ENCODE measurements around the gene EDEM2. TPM values are rescaled to one million over a fixed set of nuclear protein-coding genes. Genes with fewer than 3 reads are reported as not detected.
A peak's percentile ranks its signal among the peaks of the same experiment; 100 is the strongest.
"Not testable (repeated sequence)": the region's sequence is repeated elsewhere in the genome, so short reads cannot be mapped to it uniquely, and the experiment has no call there.

The EDEM2 gene
- polyA plus RNA-seq, 1 donor: 10.3 TPM

DNA sequence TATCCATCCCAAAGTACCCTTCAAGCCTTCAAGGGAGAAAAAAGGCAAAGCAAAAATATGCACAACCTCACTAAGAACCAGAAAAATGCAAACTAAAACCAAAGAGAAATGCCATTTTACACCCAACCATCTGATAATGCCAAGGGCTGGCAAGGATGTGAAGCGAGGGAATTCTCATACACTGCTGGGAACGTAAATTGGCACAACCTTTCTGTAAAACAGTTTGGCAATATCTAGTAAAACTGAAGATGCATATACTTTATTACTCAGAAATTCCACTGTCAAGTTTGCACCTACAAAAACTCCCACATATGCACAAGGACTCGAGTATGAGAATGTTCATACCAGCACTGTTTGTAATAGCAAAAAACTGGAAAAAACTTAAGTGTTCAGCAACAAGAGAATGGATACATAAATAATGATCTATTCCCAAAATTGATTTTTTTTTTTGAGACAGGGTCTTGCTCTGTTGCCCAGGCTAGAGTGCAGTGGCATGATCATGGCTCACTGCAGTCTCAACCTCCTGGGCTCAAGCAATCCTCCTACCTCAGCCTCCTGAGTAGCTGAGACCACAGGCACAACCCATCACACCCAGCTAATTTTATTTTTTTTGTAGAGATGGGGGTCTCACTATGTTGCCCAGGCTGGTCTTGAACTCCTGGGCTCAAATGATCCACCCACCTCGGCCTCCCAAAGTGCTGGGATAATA, 21.7 kb upstream of the EDEM2 start:
- DNase-seq: not testable (repeated sequence)

DNA sequence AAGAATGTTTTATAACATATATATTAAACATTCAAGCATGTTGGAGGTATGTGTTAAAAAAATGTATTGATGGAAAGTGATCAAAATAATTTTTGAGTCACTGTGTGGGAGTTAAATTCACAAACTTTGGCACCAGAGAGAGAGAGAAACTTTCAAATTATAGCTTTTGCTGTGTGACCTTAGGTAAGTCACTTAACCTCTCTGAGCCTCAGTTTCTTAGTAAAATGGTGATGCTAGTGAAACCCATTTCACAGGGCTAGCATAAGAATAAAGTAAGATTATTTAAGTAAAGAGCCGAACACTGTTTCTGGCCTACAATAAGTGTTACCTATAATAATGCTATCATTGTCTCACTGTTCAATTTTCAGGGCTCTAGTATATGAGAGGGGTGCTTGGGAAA, 20.7 kb upstream of the EDEM2 start:
- DNase-seq: no peak

DNA sequence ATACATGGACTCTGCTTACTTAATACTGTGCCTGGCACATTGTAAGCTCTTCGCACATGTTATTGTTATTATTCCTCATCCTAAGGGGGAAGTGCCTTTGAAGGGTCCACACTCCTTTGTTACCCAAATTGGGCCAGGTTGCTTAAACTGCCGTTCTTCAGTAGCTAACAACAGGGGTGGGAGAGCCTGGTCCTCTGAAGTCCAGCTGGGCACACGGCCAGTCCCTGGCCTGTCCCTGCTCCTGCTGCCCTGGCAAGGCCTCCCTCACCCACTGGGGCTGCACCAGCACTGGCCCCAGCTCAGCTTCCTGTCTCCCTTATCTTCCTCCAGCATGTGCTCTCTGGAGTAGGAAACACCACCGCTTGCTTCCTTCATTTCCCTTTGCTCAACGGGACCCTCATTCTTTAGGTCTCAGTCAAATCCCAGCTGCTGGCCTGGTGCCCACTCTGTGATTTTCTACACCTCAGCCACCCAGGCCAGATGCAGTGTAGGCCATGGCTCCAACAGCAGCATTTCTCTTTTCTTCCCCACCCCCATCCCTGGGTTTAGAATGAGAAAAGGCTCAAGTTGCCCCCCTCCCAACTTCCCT, 19.2 kb upstream of the EDEM2 start:
- no peak for DNase-seq

DNA sequence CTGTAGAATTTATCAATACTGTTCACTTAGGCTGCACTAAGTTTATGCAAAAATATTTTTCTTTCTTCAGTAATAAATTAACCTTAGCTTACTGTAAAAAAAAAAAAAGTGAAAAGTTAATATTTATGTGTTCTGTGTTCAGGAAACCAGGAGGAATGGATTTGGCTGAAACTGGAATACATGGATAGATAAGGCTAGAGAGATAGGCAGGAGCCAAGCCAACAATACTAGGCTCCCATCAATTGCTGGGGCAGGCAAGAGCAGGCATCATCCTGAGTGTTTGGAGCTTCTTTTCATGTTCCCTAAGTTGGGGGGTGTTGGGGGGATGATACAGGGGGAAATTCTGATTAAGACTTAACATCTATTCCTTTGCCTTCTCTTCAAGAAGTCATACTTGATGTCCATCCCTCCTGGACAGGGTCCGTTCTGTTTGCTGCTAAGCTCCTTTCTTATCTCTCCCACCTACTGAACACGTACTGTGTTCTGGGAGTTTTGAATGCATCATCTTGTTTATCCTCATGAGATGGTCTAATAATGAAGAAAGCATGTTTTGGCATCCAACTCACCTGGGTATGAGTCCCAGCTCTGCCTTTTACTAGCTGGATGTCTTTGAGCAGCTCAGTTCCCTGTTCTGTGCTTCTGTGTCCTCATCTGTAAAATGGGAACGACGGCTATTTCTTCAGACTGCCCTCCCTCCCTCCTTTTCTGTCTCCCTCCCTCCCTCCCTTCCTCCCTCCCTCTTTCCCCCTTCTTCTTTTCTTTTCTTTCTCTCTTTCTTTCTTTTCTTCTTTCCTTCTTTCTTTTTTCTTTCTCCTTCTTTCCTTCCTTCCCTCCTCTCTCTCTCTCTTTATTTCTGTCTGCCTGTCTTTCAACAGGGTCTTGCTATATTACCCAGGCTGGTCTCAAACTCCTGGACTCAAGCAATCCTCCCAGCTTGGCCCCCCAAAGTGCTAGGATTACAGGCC, 18.4 kb upstream of the EDEM2 start:
- DNase-seq: no peak

DNA sequence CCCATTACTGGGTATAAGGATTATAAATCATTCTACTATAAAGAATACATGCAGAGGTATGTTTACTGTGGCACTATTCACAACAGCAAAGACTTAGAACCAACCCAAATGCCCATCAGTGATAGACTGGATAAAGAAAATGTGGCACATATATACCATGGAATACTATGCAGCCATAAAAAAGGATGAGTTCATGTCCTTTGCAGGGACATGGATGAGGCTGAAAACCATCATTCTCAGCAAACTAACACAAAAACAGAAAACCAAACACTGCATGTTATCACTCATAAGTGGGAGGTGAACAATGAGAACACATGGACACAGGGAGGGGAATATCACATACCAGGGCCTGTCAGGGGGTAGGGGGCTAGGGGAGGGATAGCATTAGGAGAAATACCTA, 17.4 kb upstream of the EDEM2 start:
- DNase-seq: not testable (repeated sequence)

DNA sequence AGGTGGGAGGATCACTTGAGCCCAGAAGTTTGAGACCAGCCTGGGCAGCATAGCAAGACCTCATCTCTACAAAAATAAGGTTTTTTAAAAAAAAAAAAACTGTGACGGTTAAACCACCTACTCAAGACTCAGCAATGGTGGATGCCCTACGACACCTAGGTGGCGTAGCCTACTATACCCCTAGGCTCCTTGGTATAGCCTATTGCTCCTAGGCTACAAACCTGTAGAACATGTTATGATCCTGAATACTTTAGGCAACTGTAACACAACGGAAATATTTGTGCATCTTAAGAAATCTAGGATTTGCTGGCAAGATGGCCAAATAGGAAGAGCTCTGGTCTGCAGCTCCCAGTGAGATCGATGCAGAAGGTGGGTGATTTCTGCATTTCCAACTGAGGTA, 13.2 kb upstream of the EDEM2 start:
- DNase-seq: not testable (repeated sequence)

DNA sequence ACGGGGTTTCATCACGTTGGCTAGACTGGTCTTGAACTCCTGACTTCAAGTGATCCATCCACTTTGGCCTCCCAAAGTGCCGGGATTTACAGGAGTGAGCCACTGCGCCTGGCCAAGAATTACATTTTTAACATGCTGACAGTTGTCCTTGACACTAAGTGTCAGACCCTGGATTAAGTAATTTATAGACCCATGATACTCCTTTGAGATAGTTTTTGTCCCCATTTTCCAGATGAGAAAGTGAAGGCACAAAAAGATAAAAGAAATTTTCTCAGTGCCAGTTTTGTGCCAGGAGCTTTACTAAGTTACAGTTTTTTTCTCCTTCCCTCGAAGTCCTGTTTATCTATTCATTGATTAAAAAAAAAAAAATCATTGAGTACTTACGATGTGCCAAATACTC, 9.8 kb upstream of the EDEM2 start:
- no peak for DNase-seq

DNA sequence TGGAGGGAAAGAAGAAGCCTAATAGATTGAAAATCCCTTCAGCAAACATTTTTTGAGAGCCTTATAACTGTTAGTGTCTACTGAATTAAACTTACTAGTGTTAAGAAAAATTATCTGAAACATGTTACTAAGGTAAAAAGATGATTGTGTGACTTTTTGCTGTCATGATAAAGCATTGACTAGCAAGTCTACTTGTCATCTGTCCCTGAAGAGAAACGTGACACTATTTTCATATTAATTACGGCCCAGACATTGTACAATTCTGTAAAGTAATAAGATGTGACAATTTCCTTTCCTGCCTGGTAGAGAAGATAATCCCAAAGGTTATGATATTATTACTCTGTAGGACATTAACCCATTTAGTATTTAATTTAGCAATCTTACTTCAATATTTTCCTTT, 8.8 kb upstream of the EDEM2 start:
- DNase-seq: no peak

DNA sequence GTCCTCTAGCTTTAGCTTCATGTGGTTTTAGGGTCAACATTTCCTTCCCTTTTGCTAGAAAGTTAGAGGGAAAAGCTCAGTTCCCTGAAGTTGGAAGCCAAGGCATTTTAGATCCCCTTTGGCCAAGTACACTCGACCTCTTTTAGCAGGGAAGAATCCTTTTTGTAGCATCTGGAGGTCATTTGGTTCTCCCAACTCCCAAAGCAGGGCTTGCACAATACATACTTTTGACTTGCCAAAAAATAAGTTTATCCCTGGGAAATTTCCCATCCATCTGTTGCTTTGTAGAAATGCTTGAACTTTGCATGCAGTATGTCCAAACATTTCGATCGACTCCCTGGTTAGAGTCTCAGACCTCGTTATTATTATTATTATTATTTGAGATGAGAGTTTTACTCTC, 4.6 kb upstream of the EDEM2 start:
- peak; percentile 87 for DNase-seq

DNA sequence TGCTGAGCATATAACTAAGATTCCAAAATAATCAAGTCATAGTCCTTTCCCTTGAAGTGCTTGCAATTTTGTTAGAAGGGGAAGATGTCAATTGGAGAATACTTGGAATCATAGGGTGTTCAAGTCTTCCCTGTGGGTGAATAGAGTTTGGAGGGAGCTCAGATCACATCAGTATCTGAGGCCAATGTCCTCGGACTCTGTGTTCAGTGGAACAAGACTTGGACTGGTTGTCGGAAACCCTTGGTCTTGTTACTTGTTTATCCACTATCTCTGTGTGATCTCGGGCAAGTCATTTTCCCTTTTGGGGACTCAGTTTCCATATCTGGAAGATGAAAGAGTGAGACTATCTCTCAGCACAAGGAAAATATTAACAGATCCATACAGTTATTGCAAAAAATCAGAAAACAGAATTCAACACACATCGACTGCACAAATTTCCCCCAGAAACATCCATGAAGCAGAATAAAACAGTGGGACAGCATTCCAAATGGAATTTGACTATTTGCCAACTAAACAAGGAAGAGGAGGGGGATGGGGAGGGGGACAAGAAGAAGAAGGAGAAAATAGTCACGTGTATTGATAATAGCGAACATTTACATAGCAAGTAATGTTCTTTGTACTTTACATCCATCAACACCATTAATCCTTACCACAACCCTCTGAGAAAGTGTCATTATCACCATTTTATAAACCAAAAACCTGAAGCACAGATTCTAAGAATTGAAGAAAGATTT, 3.9 kb upstream of the EDEM2 start:
- no peak for DNase-seq

DNA sequence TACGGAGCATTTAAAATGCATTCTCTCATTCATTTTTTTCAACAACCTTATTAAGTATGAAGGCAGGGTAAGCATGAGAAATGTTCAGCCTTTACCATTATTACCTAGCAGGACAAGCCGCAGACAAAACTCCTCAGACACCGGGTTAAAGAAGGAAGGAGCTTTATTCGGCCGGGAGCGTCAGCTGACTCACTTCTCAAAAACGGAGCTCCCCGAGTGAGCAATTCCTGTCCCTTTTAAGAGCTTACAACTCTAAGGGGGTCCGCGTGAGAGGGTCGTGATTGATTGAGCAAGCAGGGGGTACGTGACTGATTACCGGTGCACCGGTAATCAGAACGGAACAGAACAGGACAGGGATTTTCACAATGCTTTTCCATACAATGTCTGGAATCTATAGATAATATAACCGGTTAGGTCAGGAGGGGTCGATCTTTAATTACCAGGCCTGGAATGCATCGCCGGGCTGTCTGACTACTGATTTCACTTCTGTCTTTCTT, 487 bp upstream of the EDEM2 start:
- DNase-seq: not testable (repeated sequence)

DNA sequence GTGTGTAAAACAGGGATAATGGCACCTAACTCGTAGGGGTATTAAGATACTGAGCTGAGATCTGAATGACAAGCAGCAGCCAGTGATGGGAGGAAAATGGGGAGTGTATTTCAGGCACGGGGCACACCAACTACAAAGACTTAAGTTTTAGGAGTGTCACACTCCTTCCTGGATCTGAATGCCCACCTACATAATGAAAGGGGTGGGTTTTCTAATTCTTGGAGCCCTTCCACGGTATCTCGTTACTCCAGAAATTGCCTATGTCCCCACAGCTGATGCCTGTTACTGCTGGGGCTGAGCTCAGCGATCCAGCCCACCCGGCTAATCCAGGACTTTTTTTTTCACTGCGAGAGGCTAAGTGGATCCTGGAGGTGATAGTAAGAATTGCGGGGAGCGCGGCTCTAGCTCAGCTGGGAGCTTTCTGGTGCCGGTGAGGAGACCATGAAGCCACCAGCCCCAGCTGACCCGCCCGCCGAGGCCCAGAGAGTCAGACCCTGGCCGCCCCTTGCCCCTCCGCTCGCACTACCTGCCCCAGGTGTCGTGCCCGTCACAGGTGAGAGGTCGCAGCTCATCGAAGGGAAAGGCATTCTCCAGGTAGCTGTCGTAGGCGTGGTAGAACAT, 727 bp downstream of the EDEM2 start:
- no peak for DNase-seq

DNA sequence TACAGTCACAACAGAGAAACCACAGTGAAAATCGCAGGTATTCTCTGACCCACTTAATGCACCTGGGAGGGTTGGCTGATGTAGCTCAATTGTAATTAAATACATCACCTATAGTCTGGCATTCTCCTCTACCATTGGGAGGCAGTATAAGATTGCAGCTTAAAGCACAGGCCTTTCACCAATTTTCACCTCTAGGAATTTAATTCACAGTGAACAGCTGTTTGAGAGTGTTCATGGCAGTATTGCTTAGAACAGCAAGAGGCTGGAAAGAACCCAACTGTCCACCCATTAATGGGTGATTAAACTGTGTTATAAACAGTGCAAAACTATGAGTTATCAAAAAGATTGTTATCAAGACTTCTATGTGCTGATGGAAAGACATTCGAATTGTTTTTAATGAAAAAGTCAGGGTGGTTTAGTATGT, 2.0 kb downstream of the EDEM2 start:
- DNase-seq: peak; percentile 32

DNA sequence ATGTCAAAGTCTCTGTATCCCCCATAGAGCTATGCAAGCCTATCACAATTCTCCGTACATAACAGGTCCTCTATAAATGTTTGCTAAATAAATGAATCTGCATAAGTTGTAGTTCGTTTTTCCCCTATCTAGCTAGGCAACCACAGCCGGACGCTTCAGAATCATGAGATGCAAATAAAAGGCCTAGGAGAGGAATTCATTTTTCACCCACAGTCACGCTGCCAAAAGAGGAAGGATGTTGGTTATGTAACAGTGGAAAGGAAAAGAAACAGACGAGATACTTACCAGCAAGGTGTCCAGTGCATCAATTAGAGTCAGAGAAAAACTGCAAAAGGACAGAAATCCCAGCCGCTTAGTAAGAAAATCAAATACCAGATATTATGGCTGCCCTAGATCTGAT, 2.4 kb downstream of the EDEM2 start:
- no peak for DNase-seq

DNA sequence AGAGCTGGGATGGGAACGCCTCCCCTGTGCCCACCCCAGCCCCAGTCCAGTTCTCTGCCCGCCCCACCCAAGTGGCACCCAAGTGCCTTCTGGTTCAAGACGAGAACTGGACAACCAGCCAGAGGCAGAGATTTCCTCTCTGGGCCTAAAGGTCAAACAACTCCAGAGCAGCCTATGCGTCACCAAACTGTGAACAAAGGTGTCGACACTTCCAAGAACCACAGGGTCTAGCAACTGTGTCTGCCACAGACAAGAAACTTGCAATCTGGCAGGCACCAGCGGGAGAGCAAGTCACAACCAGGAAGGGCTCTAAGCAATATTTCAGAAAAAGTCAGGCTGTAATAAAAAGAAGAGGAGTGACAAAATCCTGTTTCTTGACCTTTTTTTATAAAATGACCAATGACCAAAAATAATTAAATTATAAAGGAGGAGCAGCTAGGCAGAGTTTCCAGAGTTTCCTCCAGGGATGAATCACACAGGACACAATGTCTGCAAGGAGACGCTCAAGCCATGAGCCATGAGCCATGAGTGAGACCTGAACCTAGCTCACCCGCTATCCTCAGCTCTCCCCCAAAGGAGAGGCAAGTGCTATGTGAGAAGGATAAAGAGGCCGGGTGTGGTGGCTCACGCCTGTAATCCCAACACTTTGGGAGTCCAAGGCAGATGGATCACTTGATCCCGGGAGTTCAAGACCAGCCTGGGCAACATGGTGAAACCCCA, 11.1 kb downstream of the EDEM2 start:
- no peak for DNase-seq

DNA sequence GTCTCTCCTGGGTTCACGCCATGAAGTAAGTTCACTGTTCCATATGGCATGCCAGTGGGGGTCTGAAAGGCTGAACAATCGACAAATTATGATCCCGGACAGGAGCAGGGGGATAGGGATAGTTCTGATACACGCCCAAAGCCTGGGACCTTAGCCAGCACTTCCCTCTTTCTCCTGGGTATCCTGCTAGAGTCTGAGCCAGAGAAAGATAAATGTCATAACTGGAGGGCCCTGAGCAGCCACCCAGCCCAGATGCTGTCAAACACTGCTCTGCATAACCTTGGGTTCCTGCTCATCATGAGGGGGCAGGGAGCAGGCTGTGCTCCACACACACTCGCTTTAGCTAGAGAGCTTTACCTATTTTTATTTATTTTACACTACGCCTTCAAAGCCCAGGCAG, 12.3 kb downstream of the EDEM2 start:
- DNase-seq: no peak

DNA sequence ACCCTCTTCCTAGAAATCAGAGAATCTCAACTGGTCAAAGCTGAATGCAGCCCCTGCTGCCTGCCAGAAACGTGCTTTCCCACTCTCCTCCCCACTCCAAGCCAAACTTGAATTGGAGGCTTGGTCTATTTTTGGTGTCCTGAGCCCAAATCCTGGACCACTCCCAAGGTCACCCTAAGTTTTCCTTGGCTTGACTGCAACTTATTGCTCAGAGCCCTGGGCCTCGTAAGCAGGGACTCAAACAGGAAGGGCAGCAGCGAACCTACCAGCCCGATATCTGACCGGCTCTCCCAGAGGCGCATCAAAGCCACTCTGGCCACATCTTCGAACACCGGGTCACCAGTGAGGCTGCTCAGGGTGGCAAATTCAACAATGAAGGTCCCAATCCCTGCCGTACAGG, 12.7 kb downstream of the EDEM2 start:
- DNase-seq: no peak

DNA sequence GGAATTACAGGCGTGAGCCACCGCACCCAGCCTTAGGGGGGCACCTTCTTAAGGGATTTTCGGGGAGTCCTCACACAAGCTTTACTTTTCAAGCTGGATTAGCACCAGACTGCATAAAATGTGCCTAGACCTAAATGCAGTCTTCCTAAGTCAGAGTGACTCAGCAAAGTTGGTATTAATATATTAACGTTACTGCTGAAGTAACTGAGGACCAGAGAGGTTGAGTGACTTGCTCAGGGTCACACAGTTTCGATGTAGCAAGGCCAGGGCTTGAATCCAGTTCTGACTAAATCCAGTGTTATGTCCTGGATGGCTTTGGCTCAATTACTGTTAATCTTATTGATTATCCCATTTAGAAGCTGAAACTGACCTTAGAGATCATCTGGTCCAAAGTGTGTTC, 13.4 kb downstream of the EDEM2 start:
- DNase-seq: no peak

DNA sequence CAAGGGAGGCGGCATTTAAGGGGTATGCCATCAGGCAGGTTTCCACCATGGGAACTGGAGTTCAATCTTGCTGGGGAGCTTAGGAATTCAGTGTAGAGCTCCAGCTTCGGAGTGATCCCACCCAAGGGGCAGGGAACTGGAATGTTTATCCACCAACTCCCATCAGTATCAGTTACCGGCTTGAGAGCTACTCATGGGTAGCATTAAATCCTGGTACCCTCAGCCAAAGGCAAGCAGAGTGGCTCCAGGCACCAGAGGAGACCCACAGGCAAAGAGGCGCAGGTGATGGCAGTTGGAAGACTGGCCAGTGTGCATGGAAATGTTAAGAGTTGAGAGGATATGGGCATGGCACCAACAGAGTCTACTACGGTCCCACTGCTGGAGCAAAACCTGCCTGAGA, 14.1 kb downstream of the EDEM2 start:
- no peak for DNase-seq

DNA sequence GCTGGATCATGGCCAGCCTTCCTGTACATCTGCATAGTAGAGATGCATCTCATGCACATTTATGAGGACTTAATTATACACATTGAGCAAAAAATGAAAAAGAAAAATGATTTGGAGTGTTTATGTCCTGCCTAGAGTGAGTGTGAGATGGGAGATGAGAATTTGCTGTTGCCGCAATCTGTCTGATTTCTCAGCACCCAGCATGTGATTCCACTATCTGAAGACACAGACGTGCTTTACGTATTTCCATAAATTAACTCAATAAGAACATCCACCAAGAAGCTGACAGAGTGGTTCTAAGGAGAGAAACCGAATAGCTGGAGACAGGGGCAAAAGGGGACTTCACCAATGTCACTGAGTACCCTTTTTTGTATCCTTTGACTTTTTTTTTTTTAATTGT, 15.2 kb downstream of the EDEM2 start:
- no peak for DNase-seq

DNA sequence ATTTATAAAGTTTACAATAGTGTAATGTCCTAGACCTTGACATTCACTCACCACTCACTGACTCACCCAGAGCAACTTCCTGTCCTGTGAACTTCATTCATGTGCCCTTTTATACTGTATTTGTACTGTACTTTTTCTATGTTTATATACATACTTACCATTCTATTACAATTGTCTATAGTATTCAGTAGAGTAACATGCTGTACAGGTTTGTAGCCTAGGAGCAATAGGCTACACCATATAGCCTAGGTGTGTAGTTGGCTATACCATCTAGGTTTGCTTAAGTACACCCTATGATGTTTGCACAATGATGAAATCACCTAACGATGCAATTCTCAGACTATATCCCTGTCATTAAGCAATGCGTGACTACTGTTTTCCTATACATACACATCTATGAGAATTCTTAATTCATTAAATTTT, 17.5 kb downstream of the EDEM2 start:
- DNase-seq: no peak
